ENCODE data around the gene ERBB3.

GRCh38 chr12:56143217-56143616 is 63.3 kb downstream of the ERBB3 start:
- TF ChIP-seq CTCF (IDR thresholded peaks at IDR 0.05; ENCODE audit: insufficient read depth, low read length, poor library complexity, severe bottlenecking) (no peak), EZH2phosphoT487 (conservative IDR thresholded peaks at IDR 0.05; ENCODE audit: low read length) (no peak)

Measured in SU-DHL-6 (cell line).